GM23338 (cell line): ENCODE measurements around the gene CD302. TPM values are rescaled to one million over a fixed set of nuclear protein-coding genes. Genes with fewer than 3 reads are reported as not detected.

Experiments
- ATAC-seq: fragments of 200-7000 bp; cut with Tn5 transposase; 3 replicates; pipeline ENCODE4 v1.9.1; 2020
- DNase-seq: peaks from one replicate; pipeline ENCODE4 v3.0.0-alpha.2; 2015; ENCODE audit warnings: low spot score
- H2AFZ ChIP-seq: fragments of 200-600 bp; sonication (generic); 2 replicates; pipeline ENCODE4 v1.8.0; 2016; ENCODE audit warnings: antibody characterized with exemption, mild to moderate bottlenecking, moderate library complexity
- H3F3A ChIP-seq: fragments of 200-600 bp; sonication (generic); replicated peaks from 2 replicates; pipeline ENCODE4 v1.8.0; 2017; ENCODE audit warnings: antibody characterized with exemption, mixed run types, low read depth
- H3K27ac ChIP-seq: fragments of 200-600 bp; sonication (generic); 2 replicates; pipeline ENCODE4 v1.6.1; 2016; ENCODE audit warnings: low read depth
- H3K27me3 ChIP-seq: fragments of 200-600 bp; sonication (generic); 2 replicates; pipeline ENCODE4 v1.8.0; 2016; ENCODE audit warnings: mild to moderate bottlenecking, mixed run types, moderate library complexity; ENCODE audit not compliant: insufficient read depth
- H3K36me3 ChIP-seq: fragments of 200-600 bp; sonication (generic); 2 replicates; pipeline ENCODE4 v1.8.0; 2016; ENCODE audit warnings: mild to moderate bottlenecking; ENCODE audit not compliant: insufficient read depth
- H3K4me1 ChIP-seq: fragments of 200-600 bp; sonication (generic); 2 replicates; pipeline ENCODE4 v1.8.0; 2016; ENCODE audit warnings: mild to moderate bottlenecking, moderate library complexity; ENCODE audit not compliant: insufficient read depth
- H3K4me2 ChIP-seq: fragments of 200-600 bp; sonication (generic); 2 replicates; pipeline ENCODE4 v1.7.1; 2017; ENCODE audit warnings: mixed run types
- H3K4me3 ChIP-seq: fragments of 200-600 bp; sonication (generic); 2 replicates; pipeline ENCODE4 v1.6.1; 2016; ENCODE audit warnings: mixed run types
- H3K79me2 ChIP-seq: fragments of 200-600 bp; sonication (generic); replicated peaks from 2 replicates; pipeline ENCODE4 v1.8.0; 2017; ENCODE audit warnings: mild to moderate bottlenecking; ENCODE audit not compliant: insufficient read depth
- H3K9me2 ChIP-seq: fragments of 200-600 bp; sonication (generic); 2 replicates; pipeline ENCODE4 v1.8.0; 2017; ENCODE audit not compliant: insufficient read depth
- H4K20me1 ChIP-seq: fragments of 200-600 bp; sonication (generic); replicated peaks from 2 replicates; pipeline ENCODE4 v1.8.0; 2017; ENCODE audit warnings: mild to moderate bottlenecking; ENCODE audit not compliant: insufficient read depth
- H3K27ac Mint-ChIP-seq: 2 replicates; pipeline ENCODE4 v1.8.0; 2020; ENCODE audit warnings: inconsistent platforms, mild to moderate bottlenecking, moderate library complexity, mixed read lengths
- H3K27me3 Mint-ChIP-seq: 3 replicates; pipeline ENCODE4 v1.8.0; 2022; ENCODE audit warnings: low read depth, mild to moderate bottlenecking, moderate library complexity, mixed read lengths, inconsistent platforms; ENCODE audit not compliant: insufficient read depth, poor library complexity
- H3K36me3 Mint-ChIP-seq: 3 replicates; pipeline ENCODE4 v1.8.0; 2021; ENCODE audit warnings: low read depth, mild to moderate bottlenecking, inconsistent platforms, moderate library complexity, mixed read lengths
- H3K4me1 Mint-ChIP-seq: 3 replicates; pipeline ENCODE4 v1.8.0; 2020; ENCODE audit warnings: mild to moderate bottlenecking, inconsistent platforms, mixed read lengths
- H3K4me3 Mint-ChIP-seq: 3 replicates; pipeline ENCODE4 v1.8.0; 2021; ENCODE audit warnings: moderate library complexity, mild to moderate bottlenecking, inconsistent platforms, mixed read lengths
- H3K9me3 Mint-ChIP-seq: 3 replicates; pipeline ENCODE4 v1.8.0; 2020; ENCODE audit warnings: moderate library complexity, mild to moderate bottlenecking, inconsistent platforms, mixed read lengths
- CTCF ChIP-seq, 2 experiments: fragments of 200-600 bp in 1 of 2; sonication (generic) in 1 of 2; conservative IDR thresholded peaks; 2 replicates each; pipeline versions ENCODE4 v1.5.1 to v1.6.1; 2016 to 2017; ENCODE audit warnings: antibody characterized with exemption in 2 of 2, low read depth in 2 of 2, mild to moderate bottlenecking in 2 of 2, moderate library complexity in 1 of 2
- EZH2phosphoT487 ChIP-seq: fragments of 200-600 bp; sonication (generic); IDR thresholded peaks from one replicate; pipeline ENCODE4 v1.8.1; 2018; ENCODE audit warnings: antibody characterized with exemption; ENCODE audit not compliant: unreplicated experiment
- JUNB ChIP-seq: IDR thresholded peaks from one replicate; pipeline ENCODE4 v1.6.1; 2016; ENCODE audit warnings: antibody characterized with exemption; ENCODE audit not compliant: unreplicated experiment
- NANOG ChIP-seq: IDR thresholded peaks from 2 replicates; pipeline ENCODE4 v1.6.1; 2016; ENCODE audit warnings: antibody characterized with exemption, borderline replicate concordance
- POLR2AphosphoS5 ChIP-seq: IDR thresholded peaks from 2 replicates; pipeline ENCODE4 v1.6.1; 2016; ENCODE audit warnings: antibody characterized with exemption, low read depth
- STAT1 ChIP-seq: IDR thresholded peaks from one replicate; pipeline ENCODE4 v1.6.1; 2016; ENCODE audit warnings: antibody characterized with exemption; ENCODE audit not compliant: unreplicated experiment
- ZNF114 ChIP-seq: fragments of 250-450 bp; sonication (Bioruptor Pico); IDR thresholded peaks from 2 replicates; pipeline ENCODE4 v1.5.0; 2020; ENCODE audit warnings: mild to moderate bottlenecking, moderate library complexity
- ZNF331 ChIP-seq: fragments of 250-450 bp; sonication (Bioruptor Pico); IDR thresholded peaks from 2 replicates; pipeline ENCODE4 v1.5.0; 2020; ENCODE audit warnings: low read depth, mild to moderate bottlenecking, moderate library complexity
- ZNF462 ChIP-seq: fragments of 250-450 bp; sonication (Bioruptor Pico); IDR thresholded peaks from 2 replicates; pipeline ENCODE4 v1.5.0; 2020; ENCODE audit warnings: mild to moderate bottlenecking, moderate library complexity
- polyA plus RNA-seq: library from polyadenylated mRNA; unstranded; fragments of >200 nt; fragmentation: Nextera tagmentation; extraction: Ambion mirVana; gene quantifications from 2 replicates; pipeline ENCODE4 v1.2.1, GENCODE V29; 2016
- total RNA-seq: library from RNA; depleted of rRNA; stranded (reverse); fragments of >200 nt; shearing (Covaris generic); gene quantifications from 2 replicates; pipeline ENCODE4 v1.2.3, GENCODE V29; 2014

Gene CD302
- total and polyA plus RNA-seq, 2 experiments from 2014 or later: 1.6 to 1.9 TPM

- H3F3A ChIP-seq: no peaks in the 10 kb centered on the region
- ATAC-seq (no peak), DNase-seq (no peak)
- TF ChIP-seq ZNF114 (no peak), STAT1 (no peak), POLR2AphosphoS5 (no peak), EZH2phosphoT487 (no peak), NANOG (no peak), ZNF331 (CRISPR knock-in tag) (no peak), CTCF (conservative IDR thresholded peaks at IDR 0.05; ENCODE audit: low read depth in 2 of 2) (no peak), ZNF462 (no peak), JUNB (no peak)
- no peaks in the 10 kb centered on the region for H3K4me1 ChIP-seq
- H3K36me3 Mint-ChIP-seq: peaks cover 48% of the 10 kb centered on the region
- no peak overlapping the region for H2AFZ ChIP-seq
- H3K9me2 ChIP-seq: no peaks in the 10 kb centered on the region
- H3K36me3 ChIP-seq: peaks cover 37% of the 10 kb centered on the region; the same call in 1 of the 2 replicates
- H3K27me3 Mint-ChIP-seq: no peaks in the 10 kb centered on the region
- no peak overlapping the region for H3K4me2 ChIP-seq
- H3K4me3 ChIP-seq: no peak overlapping the region
- no peaks in the 10 kb centered on the region for H3K27me3 ChIP-seq
- H3K27ac Mint-ChIP-seq: no peak overlapping the region
- H3K4me1 Mint-ChIP-seq: no peaks in the 10 kb centered on the region
- no peaks in the 10 kb centered on the region for H3K9me3 Mint-ChIP-seq
- H4K20me1 ChIP-seq: peaks cover 18% of the 10 kb centered on the region; the same call in 1 of the 2 replicates
- H3K79me2 ChIP-seq: peaks cover 43% of the 10 kb centered on the region
- no peak overlapping the region for H3K4me3 Mint-ChIP-seq
- peak overlapping the region; percentile 22 for H3K27ac ChIP-seq
These were observed 39.8 kb downstream of the CD302 start for GRCh38 chr2:159758239-159758638.
